Brain microvascular endothelial cell (primary cell): ENCODE data around the gene WDFY3.

Experiments
- DNase-seq: peaks from one replicate; pipeline ENCODE4 v3.0.0-alpha.2; 2020
- H3K27ac ChIP-seq: fragments of 250-450 bp; sonication (Bioruptor Pico); 2 replicates; pipeline ENCODE4 v1.5.1; 2020; ENCODE audit warnings: mild to moderate bottlenecking, moderate library complexity
- H3K27me3 ChIP-seq: fragments of 250-450 bp; sonication (Bioruptor Pico); replicated peaks from 2 replicates; pipeline ENCODE4 v1.5.1; 2020; ENCODE audit warnings: mild to moderate bottlenecking
- H3K36me3 ChIP-seq: fragments of 250-450 bp; sonication (Bioruptor Pico); replicated peaks from 2 replicates; pipeline ENCODE4 v1.5.1; 2020; ENCODE audit warnings: mild to moderate bottlenecking
- H3K4me3 ChIP-seq: 2 replicates; pipeline ENCODE4 v1.5.1; 2011; ENCODE audit warnings: low read depth, mild to moderate bottlenecking, control low read depth, low read length, moderate library complexity
- in situ Hi-C: cut with HindIII; loops from 2 replicates; pipeline ENCODE4 v1.10.0; 2017; ENCODE audit warnings: low sequenced_read_pairs, low pct_ligation_motif_present
- TF ChIP-seq, protein P1 (sequence below): IDR thresholded peaks from 2 replicates; pipeline ENCODE4 v1.5.1; 2011; ENCODE audit warnings: low read depth, mild to moderate bottlenecking, moderate library complexity, low read length, control low read depth, inconsistent platforms; ENCODE audit errors: missing control alignments

Gene WDFY3

GRCh38 chr4:84652478-84652877, 314.0 kb downstream of the WDFY3 start:
- Histone ChIP-seq H3K27me3 (no peaks in the 10 kb centered on the region), H3K4me3 (no peak overlapping the region), H3K27ac (no peak overlapping the region), H3K36me3 (no peaks in the 10 kb centered on the region)
- in situ Hi-C loops = no loop called here
- DNase-seq = no peak
- TF ChIP-seq, protein P1, sequence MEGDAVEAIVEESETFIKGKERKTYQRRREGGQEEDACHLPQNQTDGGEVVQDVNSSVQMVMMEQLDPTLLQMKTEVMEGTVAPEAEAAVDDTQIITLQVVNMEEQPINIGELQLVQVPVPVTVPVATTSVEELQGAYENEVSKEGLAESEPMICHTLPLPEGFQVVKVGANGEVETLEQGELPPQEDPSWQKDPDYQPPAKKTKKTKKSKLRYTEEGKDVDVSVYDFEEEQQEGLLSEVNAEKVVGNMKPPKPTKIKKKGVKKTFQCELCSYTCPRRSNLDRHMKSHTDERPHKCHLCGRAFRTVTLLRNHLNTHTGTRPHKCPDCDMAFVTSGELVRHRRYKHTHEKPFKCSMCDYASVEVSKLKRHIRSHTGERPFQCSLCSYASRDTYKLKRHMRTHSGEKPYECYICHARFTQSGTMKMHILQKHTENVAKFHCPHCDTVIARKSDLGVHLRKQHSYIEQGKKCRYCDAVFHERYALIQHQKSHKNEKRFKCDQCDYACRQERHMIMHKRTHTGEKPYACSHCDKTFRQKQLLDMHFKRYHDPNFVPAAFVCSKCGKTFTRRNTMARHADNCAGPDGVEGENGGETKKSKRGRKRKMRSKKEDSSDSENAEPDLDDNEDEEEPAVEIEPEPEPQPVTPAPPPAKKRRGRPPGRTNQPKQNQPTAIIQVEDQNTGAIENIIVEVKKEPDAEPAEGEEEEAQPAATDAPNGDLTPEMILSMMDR = no peak

GRCh38 chr4:84651499-84651898, 315.0 kb downstream of the WDFY3 start:
- TF ChIP-seq, protein P1 = no peak
- in situ Hi-C loops = no loop called here
- H3K27ac ChIP-seq = no peak overlapping the region
- no peaks in the 10 kb centered on the region for H3K36me3 ChIP-seq
- H3K4me3 ChIP-seq = no peak overlapping the region
- no peak for DNase-seq
- no peaks in the 10 kb centered on the region for H3K27me3 ChIP-seq

DNA sequence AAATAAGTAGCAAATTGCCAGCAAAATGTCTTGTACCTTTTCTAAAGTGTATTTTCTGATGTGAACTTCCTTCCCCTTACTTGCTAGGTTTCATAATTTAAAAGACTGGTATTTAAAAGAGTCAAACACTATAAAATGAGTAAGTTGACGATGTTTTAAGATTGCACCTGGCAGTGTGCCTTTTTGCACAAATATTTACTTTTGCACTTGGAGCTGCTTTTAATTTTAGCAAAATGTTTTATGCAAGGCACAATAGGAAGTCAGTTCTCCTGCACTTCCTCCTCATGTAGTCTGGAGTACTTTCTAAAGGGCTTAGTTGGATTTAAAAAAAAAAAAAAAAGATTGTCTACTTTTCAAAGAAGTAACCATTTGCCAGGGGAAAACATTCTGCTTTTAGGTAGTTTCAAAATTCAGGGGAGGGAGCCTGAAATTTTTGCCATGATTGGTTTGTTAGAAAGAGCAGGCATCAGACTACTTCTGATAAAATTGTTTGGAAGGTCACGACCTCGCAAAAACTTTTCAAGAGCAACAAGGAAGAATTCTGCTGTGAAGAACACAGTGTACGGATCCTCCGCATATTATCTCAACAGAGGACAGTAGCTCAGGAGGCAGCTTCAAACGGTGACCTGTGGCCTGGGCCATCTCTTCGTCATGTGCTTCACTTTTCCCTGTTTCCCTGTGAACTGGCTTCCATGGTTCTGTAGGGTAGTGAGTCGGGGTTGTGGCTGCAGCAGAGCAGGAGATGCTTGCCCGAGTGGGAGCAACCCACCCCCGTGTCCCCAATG, 317.4 kb downstream of the WDFY3 start:
- no peaks in the 10 kb centered on the region for H3K36me3 ChIP-seq
- no peaks in the 10 kb centered on the region for H3K27me3 ChIP-seq
- no peak for DNase-seq
- no peak overlapping the region for H3K4me3 ChIP-seq
- in situ Hi-C loops = no loop called here
- no peak overlapping the region for H3K27ac ChIP-seq
- TF ChIP-seq, protein P1 = no peak

DNA sequence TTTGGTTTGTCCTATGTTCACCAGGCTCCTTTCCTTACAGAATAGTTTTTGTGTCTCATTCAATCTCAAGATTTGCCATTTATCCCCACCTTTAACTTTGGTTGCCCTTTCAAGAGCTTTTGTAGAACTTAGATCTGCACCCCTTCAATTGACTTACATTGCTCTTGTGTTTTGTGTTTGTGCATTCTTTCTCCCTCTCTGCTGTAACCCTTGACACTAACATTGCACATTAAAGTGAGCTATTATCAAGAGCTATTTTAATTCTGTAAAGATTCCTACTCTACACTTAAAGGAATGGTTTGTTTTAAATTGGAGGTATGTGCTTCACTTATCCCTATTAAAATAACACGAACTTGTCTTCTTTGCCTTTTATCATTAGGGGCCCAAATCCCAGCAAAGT, 318.3 kb downstream of the WDFY3 start:
- H3K27ac ChIP-seq = no peak overlapping the region
- H3K36me3 ChIP-seq = no peaks in the 10 kb centered on the region
- TF ChIP-seq, protein P1 = no peak
- no peaks in the 10 kb centered on the region for H3K27me3 ChIP-seq
- no peak for DNase-seq
- no peak overlapping the region for H3K4me3 ChIP-seq
- in situ Hi-C loops = no loop called here

GRCh38 chr4:84647312-84647884, 319.1 kb downstream of the WDFY3 start:
- no peak for DNase-seq
- in situ Hi-C loops = no loop called here
- Histone ChIP-seq H3K27me3 (no peaks in the 10 kb centered on the region), H3K4me3 (no peak overlapping the region), H3K27ac (no peak overlapping the region), H3K36me3 (no peaks in the 10 kb centered on the region)
- TF ChIP-seq, protein P1 = no peak
